Keratinocyte (primary cell): ENCODE data around the gene OS9.

Source experiments
- CTCF ChIP-seq, 3 experiments: IDR thresholded peaks in 1 of 3; conservative IDR thresholded peaks in 1 of 3; optimal IDR thresholded peaks in 1 of 3; 2 replicates in 2 of 3; 3 replicates in 1 of 3; pipeline versions ENCODE3 to v1.5.1; 2011; ENCODE audit warnings: low read length in 3 of 3, mild to moderate bottlenecking in 3 of 3, moderate library complexity in 2 of 3, control low read depth in 1 of 3, inconsistent platforms in 1 of 3; ENCODE audit not compliant: insufficient read depth in 2 of 3; ENCODE audit errors: extremely low read depth in 1 of 3
- EZH2 ChIP-seq: IDR thresholded peaks from one replicate; pipeline ENCODE4 v1.6.1; 2012; ENCODE audit warnings: inconsistent platforms, mild to moderate bottlenecking, low read length, moderate library complexity

- no peak for TF ChIP-seq EZH2
- TF ChIP-seq CTCF (optimal IDR thresholded peaks at IDR 0.05 in 1 of 3, IDR thresholded peaks at IDR 0.05 in 1 of 3, conservative IDR thresholded peaks at IDR 0.05 in 1 of 3; ENCODE audit: extremely low read depth in 1 of 3, insufficient read depth in 2 of 3, low read length in 3 of 3) = no peak
Measured at GRCh38 chr12:57731411-57732080, 37.6 kb downstream of the OS9 start.
